ENCODE results near the gene STX7.

Gene STX7

GRCh38 chr6:132400883-132401617, 111.9 kb downstream of the STX7 start, which contains the start of gene MOXD1 (continued):
- TF ChIP-seq ZNF843 (tag by site-specific recombination; IDR thresholded peaks at IDR 0.05) (0 out of 2 replicates have a peak, but pooled peaks have one; percentile 17), ZNF341 (tag by site-specific recombination; IDR thresholded peaks at IDR 0.05; ENCODE audit: low read depth) (peak; percentile 60; the same call in 1 of the 2 replicates), ZNF132 (tag by site-specific recombination; IDR thresholded peaks at IDR 0.05; ENCODE audit: borderline replicate concordance) (no peak), GLIS2 (tag by site-specific recombination; IDR thresholded peaks at IDR 0.05) (peak; percentile 71; the same call in 1 of the 2 replicates), ZNF48 (tag by site-specific recombination; IDR thresholded peaks at IDR 0.05) (no peak), ZNF248 (tag by site-specific recombination; IDR thresholded peaks at IDR 0.05) (no peak), GFI1B (tag by site-specific recombination; IDR thresholded peaks at IDR 0.05) (no peak), ZNF658 (tag by site-specific recombination; IDR thresholded peaks at IDR 0.05) (no peak), ZNF37A (tag by site-specific recombination; IDR thresholded peaks at IDR 0.05) (no peak)
- TF ChIP-seq, protein P1, sequence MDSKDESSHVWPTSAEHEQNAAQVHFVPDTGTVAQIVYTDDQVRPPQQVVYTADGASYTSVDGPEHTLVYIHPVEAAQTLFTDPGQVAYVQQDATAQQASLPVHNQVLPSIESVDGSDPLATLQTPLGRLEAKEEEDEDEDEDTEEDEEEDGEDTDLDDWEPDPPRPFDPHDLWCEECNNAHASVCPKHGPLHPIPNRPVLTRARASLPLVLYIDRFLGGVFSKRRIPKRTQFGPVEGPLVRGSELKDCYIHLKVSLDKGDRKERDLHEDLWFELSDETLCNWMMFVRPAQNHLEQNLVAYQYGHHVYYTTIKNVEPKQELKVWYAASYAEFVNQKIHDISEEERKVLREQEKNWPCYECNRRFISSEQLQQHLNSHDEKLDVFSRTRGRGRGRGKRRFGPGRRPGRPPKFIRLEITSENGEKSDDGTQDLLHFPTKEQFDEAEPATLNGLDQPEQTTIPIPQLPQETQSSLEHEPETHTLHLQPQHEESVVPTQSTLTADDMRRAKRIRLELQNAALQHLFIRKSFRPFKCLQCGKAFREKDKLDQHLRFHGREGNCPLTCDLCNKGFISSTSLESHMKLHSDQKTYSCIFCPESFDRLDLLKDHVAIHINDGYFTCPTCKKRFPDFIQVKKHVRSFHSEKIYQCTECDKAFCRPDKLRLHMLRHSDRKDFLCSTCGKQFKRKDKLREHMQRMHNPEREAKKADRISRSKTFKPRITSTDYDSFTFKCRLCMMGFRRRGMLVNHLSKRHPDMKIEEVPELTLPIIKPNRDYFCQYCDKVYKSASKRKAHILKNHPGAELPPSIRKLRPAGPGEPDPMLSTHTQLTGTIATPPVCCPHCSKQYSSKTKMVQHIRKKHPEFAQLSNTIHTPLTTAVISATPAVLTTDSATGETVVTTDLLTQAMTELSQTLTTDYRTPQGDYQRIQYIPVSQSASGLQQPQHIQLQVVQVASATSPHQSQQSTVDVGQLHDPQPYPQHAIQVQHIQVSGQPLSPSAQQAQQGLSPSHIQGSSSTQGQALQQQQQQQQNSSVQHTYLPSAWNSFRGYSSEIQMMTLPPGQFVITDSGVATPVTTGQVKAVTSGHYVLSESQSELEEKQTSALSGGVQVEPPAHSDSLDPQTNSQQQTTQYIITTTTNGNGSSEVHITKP (tag by site-specific recombination; IDR thresholded peaks at IDR 0.05), result peak; percentile 17

DNA sequence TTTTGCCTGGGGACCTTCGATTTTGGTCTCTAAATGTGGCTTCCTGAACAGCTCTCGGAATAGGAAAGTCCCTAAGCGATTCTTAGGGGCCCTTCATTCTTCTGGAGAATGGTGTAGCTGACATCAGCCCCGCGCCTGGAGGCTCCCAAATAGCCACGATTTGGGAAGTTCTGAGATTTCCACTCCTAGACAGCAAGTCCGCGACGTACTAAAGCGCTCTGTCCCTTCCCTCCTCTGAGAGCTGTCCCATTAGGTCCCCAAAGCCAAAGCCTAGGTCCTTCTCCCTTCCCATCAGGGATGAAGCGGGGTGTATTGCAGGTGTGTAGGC, 112.4 kb downstream of the STX7 start:
- no peaks in the 10 kb centered on the region for H3K36me3 ChIP-seq (ENCODE audit: control insufficient read depth in 2 of 2, insufficient read depth in 1 of 2, low read length in 2 of 2)
- H3K9me3 ChIP-seq (ENCODE audit: control insufficient read depth, insufficient read depth, low read depth, low read length), result no peaks in the 10 kb centered on the region
- H3K4me3 ChIP-seq (ENCODE audit: low read depth, low read length), result peak overlapping the region; percentile 96
- H3K27ac ChIP-seq (ENCODE audit: extremely low read depth, low read depth, low read length), result peak overlapping the region; percentile 83; the same call in 1 of the 2 replicates
- TF ChIP-seq, protein P1 (tag by site-specific recombination; IDR thresholded peaks at IDR 0.05), result peak; percentile 42
- peak; percentile 87 for TF ChIP-seq ZBTB48 (tag by site-specific recombination; IDR thresholded peaks at IDR 0.05)
- no peak for TF ChIP-seq ZNF37A (tag by site-specific recombination; IDR thresholded peaks at IDR 0.05)
- TF ChIP-seq REST (tag by site-specific recombination; IDR thresholded peaks at IDR 0.05), result 0 out of 2 replicates have a peak, but pooled peaks have one; percentile 12
- TF ChIP-seq, protein P2, sequence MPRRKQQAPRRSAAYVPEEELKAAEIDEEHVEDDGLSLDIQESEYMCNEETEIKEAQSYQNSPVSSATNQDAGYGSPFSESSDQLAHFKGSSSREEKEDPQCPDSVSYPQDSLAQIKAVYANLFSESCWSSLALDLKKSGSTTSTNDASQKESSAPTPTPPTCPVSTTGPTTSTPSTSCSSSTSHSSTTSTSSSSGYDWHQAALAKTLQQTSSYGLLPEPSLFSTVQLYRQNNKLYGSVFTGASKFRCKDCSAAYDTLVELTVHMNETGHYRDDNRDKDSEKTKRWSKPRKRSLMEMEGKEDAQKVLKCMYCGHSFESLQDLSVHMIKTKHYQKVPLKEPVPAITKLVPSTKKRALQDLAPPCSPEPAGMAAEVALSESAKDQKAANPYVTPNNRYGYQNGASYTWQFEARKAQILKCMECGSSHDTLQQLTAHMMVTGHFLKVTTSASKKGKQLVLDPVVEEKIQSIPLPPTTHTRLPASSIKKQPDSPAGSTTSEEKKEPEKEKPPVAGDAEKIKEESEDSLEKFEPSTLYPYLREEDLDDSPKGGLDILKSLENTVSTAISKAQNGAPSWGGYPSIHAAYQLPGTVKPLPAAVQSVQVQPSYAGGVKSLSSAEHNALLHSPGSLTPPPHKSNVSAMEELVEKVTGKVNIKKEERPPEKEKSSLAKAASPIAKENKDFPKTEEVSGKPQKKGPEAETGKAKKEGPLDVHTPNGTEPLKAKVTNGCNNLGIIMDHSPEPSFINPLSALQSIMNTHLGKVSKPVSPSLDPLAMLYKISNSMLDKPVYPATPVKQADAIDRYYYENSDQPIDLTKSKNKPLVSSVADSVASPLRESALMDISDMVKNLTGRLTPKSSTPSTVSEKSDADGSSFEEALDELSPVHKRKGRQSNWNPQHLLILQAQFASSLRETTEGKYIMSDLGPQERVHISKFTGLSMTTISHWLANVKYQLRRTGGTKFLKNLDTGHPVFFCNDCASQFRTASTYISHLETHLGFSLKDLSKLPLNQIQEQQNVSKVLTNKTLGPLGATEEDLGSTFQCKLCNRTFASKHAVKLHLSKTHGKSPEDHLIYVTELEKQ (tag by site-specific recombination; IDR thresholded peaks at IDR 0.05; ENCODE audit: borderline replicate concordance), result no peak
- 0 out of 2 replicates have a peak, but pooled peaks have one; percentile 11 for TF ChIP-seq ZNF660 (tag by site-specific recombination; IDR thresholded peaks at IDR 0.05)
- peak; percentile 79 for TF ChIP-seq ZNF335 (tag by site-specific recombination; conservative IDR thresholded peaks at IDR 0.05)
- TF ChIP-seq BCL6B (tag by site-specific recombination; IDR thresholded peaks at IDR 0.05), result peak; percentile 60
- TF ChIP-seq IKZF3 (tag by site-specific recombination; IDR thresholded peaks at IDR 0.05), result peak; percentile 52; the same call in 1 of the 2 replicates
- CTCF ChIA-PET, result interaction anchor here (1.5 to 1.7 kb wide), 2 partner anchors 100 to 120 kb away, joined by 6 to 7 read pairs; no protein-coding TSS in a partner anchor
- POLR2A ChIA-PET, result no interaction called here
- H3K4me1 ChIP-seq (ENCODE audit: control insufficient read depth, insufficient read depth, low read length), result peaks cover 29% of the 10 kb centered on the region
